Smooth muscle cell (in vitro differentiated cells): ENCODE data around the gene RNASE8. TPM values are rescaled to one million over a fixed set of nuclear protein-coding genes. Genes with fewer than 3 reads are reported as not detected.

Experiments used
- DNase-seq: peaks from one replicate; lab custom pipeline; 2025; ENCODE audit not compliant: unreplicated experiment; lab: John Stamatoyannopoulos, UW
- H2AFZ ChIP-seq: fragments of 200-600 bp; sonication (generic); 2 replicates; pipeline ENCODE4 v1.6.0; 2016; ENCODE audit warnings: antibody characterized with exemption, low read depth, mild to moderate bottlenecking
- H3F3A ChIP-seq: fragments of 200-600 bp; sonication (generic); 2 replicates; pipeline ENCODE4 v1.6.0; 2017; ENCODE audit warnings: antibody characterized with exemption, low read depth
- H3K27ac ChIP-seq: fragments of 200-600 bp; sonication (generic); 2 replicates; pipeline ENCODE4 v1.5.1; 2016; ENCODE audit warnings: low read depth, mild to moderate bottlenecking
- H3K27me3 ChIP-seq: fragments of 200-600 bp; sonication (generic); 2 replicates; pipeline ENCODE4 v1.6.1; 2016; ENCODE audit warnings: low read depth, mild to moderate bottlenecking
- H3K36me3 ChIP-seq: fragments of 200-600 bp; sonication (generic); 2 replicates; pipeline ENCODE4 v1.5.1; 2016; ENCODE audit warnings: low read depth
- H3K4me1 ChIP-seq: fragments of 200-600 bp; sonication (generic); 2 replicates; pipeline ENCODE4 v1.5.1; 2016; ENCODE audit warnings: low read depth
- H3K4me2 ChIP-seq: fragments of 200-600 bp; sonication (generic); 2 replicates; pipeline ENCODE4 v1.6.0; 2016; ENCODE audit warnings: mild to moderate bottlenecking
- H3K4me3 ChIP-seq: fragments of 200-600 bp; sonication (generic); 2 replicates; pipeline ENCODE4 v1.5.1; 2016; ENCODE audit warnings: mild to moderate bottlenecking
- H3K79me2 ChIP-seq: fragments of 200-600 bp; sonication (generic); 2 replicates; pipeline ENCODE4 v1.6.0; 2016; ENCODE audit warnings: low read depth, mild to moderate bottlenecking
- H3K9ac ChIP-seq: fragments of 200-600 bp; sonication (generic); 2 replicates; pipeline ENCODE4 v1.6.0; 2016; ENCODE audit warnings: low read depth
- H3K9me3 ChIP-seq: fragments of 200-600 bp; sonication (generic); replicated peaks from 2 replicates; pipeline ENCODE4 v1.5.1; 2016; ENCODE audit warnings: low read depth
- H4K20me1 ChIP-seq: fragments of 200-600 bp; sonication (generic); 2 replicates; pipeline ENCODE4 v1.6.0; 2016; ENCODE audit warnings: low read depth
- CTCF ChIP-seq: fragments of 200-600 bp; sonication (generic); IDR thresholded peaks from 2 replicates; pipeline ENCODE4 v1.5.1; 2017; ENCODE audit warnings: borderline replicate concordance, mild to moderate bottlenecking, antibody characterized with exemption; ENCODE audit not compliant: insufficient read depth, poor library complexity, severe bottlenecking
- WGBS: methylation state at CpG from one replicate; pipeline ENCODE4 v1.1.7; 2016; ENCODE audit warnings: low lambda C conversion rate; 5-methylcytosine and 5-hydroxymethylcytosine counted together
- polyA plus RNA-seq: library from polyadenylated mRNA; unstranded; fragments of >200 nt; fragmentation: Nextera tagmentation; extraction: Ambion mirVana; gene quantifications from 2 replicates; pipeline ENCODE4 v1.2.1, GENCODE V29; 2016
- total RNA-seq: library from RNA; depleted of rRNA; stranded (reverse); fragments of >200 nt; gene quantifications from 2 replicates; pipeline ENCODE4 v1.2.3, GENCODE V29; 2014

Gene RNASE8
- total and polyA plus RNA-seq, 2 experiments from 2014 or later, result not detected

- Histone ChIP-seq H3K4me1 (peaks cover 25% of the 10 kb centered on the region), H3F3A (peaks cover 22% of the 10 kb centered on the region), H3K79me2 (peaks cover 22% of the 10 kb centered on the region), H3K27ac (peak overlapping the region; percentile 93), H2AFZ (peak overlapping the region; percentile 84), H3K4me2 (peak overlapping the region; percentile 99), H3K9me3 (no peaks in the 10 kb centered on the region), H3K4me3 (peak overlapping the region; percentile 88), H4K20me1 (peaks cover 16% of the 10 kb centered on the region), H3K27me3 (no peaks in the 10 kb centered on the region), H3K9ac (peak overlapping the region; percentile 91), H3K36me3 (no peaks in the 10 kb centered on the region)
- under 1% methylated on average over 35 of the region's 40 CpGs for WGBS
- peak; percentile 65 for DNase-seq
- no peak for TF ChIP-seq CTCF
These were observed 11.9 kb downstream of the RNASE8 start for GRCh38 chr14:21069388-21070082.

- H3K9me3 ChIP-seq, result no peaks in the 10 kb centered on the region
- TF ChIP-seq CTCF, result no peak
- H3K4me2 ChIP-seq, result peak within 1 kb of the TSS; percentile 99
- H3K4me1 ChIP-seq, result peaks cover 25% of the 10 kb centered on the region
- H4K20me1 ChIP-seq, result peaks cover 21% of the 10 kb centered on the region
- DNase-seq, result peak; percentile 65
- peak within 1 kb of the TSS; percentile 91 for H3K9ac ChIP-seq
- WGBS, result under 1% methylated on average over 31 of the region's 63 CpGs
- H3K4me3 ChIP-seq, result peak within 1 kb of the TSS; percentile 88
- no peaks in the 10 kb centered on the region for H3K36me3 ChIP-seq
- H3F3A ChIP-seq, result peaks cover 22% of the 10 kb centered on the region
- H3K27me3 ChIP-seq, result no peaks in the 10 kb centered on the region
- peak within 1 kb of the TSS; percentile 93 for H3K27ac ChIP-seq
- H2AFZ ChIP-seq, result peak within 1 kb of the TSS; percentile 84
- peaks cover 28% of the 10 kb centered on the region for H3K79me2 ChIP-seq
These were observed 12.5 kb downstream of the RNASE8 start, which contains the start of gene ARHGEF40 for GRCh38 chr14:21070083-21070609. Gene ARHGEF40, plus strand, starts transcription at chr14:21070304. Its CDS starts 93 bp downstream, at chr14:21070397.

DNA sequence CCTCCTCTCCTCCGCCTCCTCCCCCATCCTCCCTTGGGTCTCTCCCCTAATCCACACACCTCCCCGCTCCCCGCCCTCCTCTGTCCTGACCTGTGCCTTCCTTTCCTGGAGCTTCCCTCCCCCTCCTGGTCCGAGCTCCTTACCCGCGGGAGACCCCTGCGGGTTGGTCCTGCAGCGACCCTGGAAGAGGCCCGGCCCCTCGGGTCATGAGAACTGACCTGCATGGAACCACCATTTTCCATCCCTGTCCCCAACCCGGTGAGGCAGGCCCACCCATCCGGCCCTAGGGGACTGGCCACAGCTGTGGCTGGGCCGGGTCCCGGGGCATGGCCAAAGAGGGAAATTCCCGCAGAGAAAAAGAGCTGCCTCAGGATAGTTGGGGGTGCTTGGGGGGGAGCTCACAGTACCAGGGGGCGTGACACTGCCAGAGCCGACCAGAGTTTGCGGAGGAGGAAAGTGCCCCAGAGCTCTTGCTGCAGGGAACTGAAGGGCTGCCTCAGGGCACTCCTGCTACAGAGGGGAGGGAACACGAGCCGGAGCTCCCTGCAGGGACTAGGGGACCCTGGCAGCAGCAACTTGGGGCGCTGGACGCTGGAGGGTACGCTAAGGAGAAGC is 13.1 kb downstream of the RNASE8 start:
- Histone ChIP-seq H3F3A (peaks cover 22% of the 10 kb centered on the region), H3K9ac (peak overlapping the region; percentile 91), H3K36me3 (no peaks in the 10 kb centered on the region), H3K79me2 (peaks cover 34% of the 10 kb centered on the region), H3K9me3 (no peaks in the 10 kb centered on the region), H3K4me2 (peak overlapping the region; percentile 99), H3K4me3 (peak overlapping the region; percentile 88), H3K4me1 (peaks cover 25% of the 10 kb centered on the region), H4K20me1 (peaks cover 27% of the 10 kb centered on the region), H3K27me3 (no peaks in the 10 kb centered on the region), H3K27ac (peak overlapping the region; percentile 93), H2AFZ (no peak overlapping the region)
- 0% methylated on average over 20 of the region's 23 CpGs for WGBS
- DNase-seq, result peak; percentile 69
- no peak for TF ChIP-seq CTCF
